IPS-18c (cell line): ENCODE data around the gene NUP214.
"Not testable (repeated sequence)": the region's sequence is repeated elsewhere in the genome, so short reads cannot be mapped to it uniquely, and the experiment has no call there.

Experiments used
- H3K4me3 ChIP-seq: 2 replicates; pipeline ENCODE4 v1.7.0; 2013; ENCODE audit warnings: low read depth, mild to moderate bottlenecking, low read length, moderate library complexity; ENCODE audit not compliant: insufficient read depth
- H3K9me3 ChIP-seq: one replicate; pipeline ENCODE4 v1.6.1; 2013; ENCODE audit warnings: mild to moderate bottlenecking, low read length, moderate library complexity; ENCODE audit not compliant: control insufficient read depth, insufficient read depth

The NUP214 gene

GRCh38 chr9:131140112-131140511, 14.7 kb downstream of the NUP214 start:
- Histone ChIP-seq H3K9me3 (no peaks in the 10 kb centered on the region), H3K4me3 (no peak overlapping the region)

GRCh38 chr9:131140550-131140949, 15.2 kb downstream of the NUP214 start:
- H3K9me3 ChIP-seq, result no peaks in the 10 kb centered on the region
- H3K4me3 ChIP-seq, result no peak overlapping the region

- Histone ChIP-seq H3K9me3 (no peaks in the 10 kb centered on the region), H3K4me3 (no peak overlapping the region)
These were observed 16.8 kb downstream of the NUP214 start for GRCh38 chr9:131142160-131142559.

GRCh38 chr9:131144201-131144600, 18.8 kb downstream of the NUP214 start:
- H3K9me3 ChIP-seq, result no peaks in the 10 kb centered on the region
- H3K4me3 ChIP-seq, result no peak overlapping the region

GRCh38 chr9:131145245-131145644, 19.9 kb downstream of the NUP214 start:
- no peaks in the 10 kb centered on the region for H3K9me3 ChIP-seq

GRCh38 chr9:131146186-131146585, 20.8 kb downstream of the NUP214 start:
- Histone ChIP-seq H3K9me3 (no peaks in the 10 kb centered on the region), H3K4me3 (no peak overlapping the region)

More at GRCh38 chr9:131145245-131145644, 19.9 kb downstream of the NUP214 start:
- H3K4me3 ChIP-seq, result no peak overlapping the region

GRCh38 chr9:131148276-131148675, 22.9 kb downstream of the NUP214 start:
- no peaks in the 10 kb centered on the region for H3K9me3 ChIP-seq
- no peak overlapping the region for H3K4me3 ChIP-seq

- no peaks in the 10 kb centered on the region for H3K9me3 ChIP-seq
These were observed 23.7 kb downstream of the NUP214 start for GRCh38 chr9:131148966-131149687.

GRCh38 chr9:131149688-131150053, 24.3 kb downstream of the NUP214 start:
- Histone ChIP-seq H3K4me3 (no peak overlapping the region), H3K9me3 (no peaks in the 10 kb centered on the region)

More at GRCh38 chr9:131148966-131149687, 23.7 kb downstream of the NUP214 start:
- no peak overlapping the region for H3K4me3 ChIP-seq

- Histone ChIP-seq H3K4me3 (no peak overlapping the region), H3K9me3 (no peaks in the 10 kb centered on the region)
These were observed 28.2 kb downstream of the NUP214 start for GRCh38 chr9:131153595-131153994.

- not testable (repeated sequence) for H3K9me3 ChIP-seq, H3K4me3 ChIP-seq
These were observed 33.3 kb downstream of the NUP214 start for GRCh38 chr9:131158673-131159072.

- no peak overlapping the region for H3K4me3 ChIP-seq
- H3K9me3 ChIP-seq, result no peaks in the 10 kb centered on the region
These were observed 35.2 kb downstream of the NUP214 start for GRCh38 chr9:131160416-131161112.

GRCh38 chr9:131161585-131161984, 36.2 kb downstream of the NUP214 start:
- Histone ChIP-seq H3K4me3 (no peak overlapping the region), H3K9me3 (no peaks in the 10 kb centered on the region)

- H3K4me3 ChIP-seq, result no peak overlapping the region
- H3K9me3 ChIP-seq, result no peaks in the 10 kb centered on the region
These were observed 37.5 kb downstream of the NUP214 start for GRCh38 chr9:131162886-131163285.

- Histone ChIP-seq H3K9me3 (no peaks in the 10 kb centered on the region), H3K4me3 (no peak overlapping the region)
These were observed 40.1 kb downstream of the NUP214 start for GRCh38 chr9:131165523-131165922.

GRCh38 chr9:131167146-131167692, 41.8 kb downstream of the NUP214 start:
- H3K9me3 ChIP-seq, result no peaks in the 10 kb centered on the region
- no peak overlapping the region for H3K4me3 ChIP-seq

GRCh38 chr9:131167936-131168335, 42.5 kb downstream of the NUP214 start:
- no peaks in the 10 kb centered on the region for H3K9me3 ChIP-seq

GRCh38 chr9:131169563-131170240, 44.3 kb downstream of the NUP214 start:
- Histone ChIP-seq H3K4me3 (no peak overlapping the region), H3K9me3 (no peaks in the 10 kb centered on the region)

More at GRCh38 chr9:131167936-131168335, 42.5 kb downstream of the NUP214 start:
- no peak overlapping the region for H3K4me3 ChIP-seq
